Common myeloid progenitor, CD34-positive (primary cell): ENCODE data around the gene IL1R1.
A peak's percentile ranks its signal among the peaks of the same experiment; 100 is the strongest.
"Not testable (repeated sequence)": the region's sequence is repeated elsewhere in the genome, so short reads cannot be mapped to it uniquely, and the experiment has no call there.

Source experiments
- CTCF ChIA-PET: fragments of 350-600 bp; sonication (Branson Sonifier 250); formaldehyde crosslinking; loops from one replicate; lab custom pipeline; 2021; ENCODE audit warnings: antibody characterized with exemption; lab: Charles Lee
- POLR2A ChIA-PET: fragments of 350-600 bp; sonication (Branson Sonifier 250); formaldehyde crosslinking; loops from one replicate; lab custom pipeline; 2021; ENCODE audit warnings: antibody characterized with exemption; lab: Charles Lee
- DNase-seq, 3 donors: peaks; one replicate each; pipeline versions ENCODE4 v3.0.0 to v3.0.0-alpha.2; 2013
- H3K27ac ChIP-seq, 2 experiments: 1 replicate in 1 of 2; 2 replicates in 1 of 2; pipeline ENCODE4 v1.7.0; 2013; ENCODE audit warnings: inconsistent platforms in 2 of 2, low read length in 2 of 2, mild to moderate bottlenecking in 2 of 2, low read depth in 1 of 2, moderate library complexity in 1 of 2; ENCODE audit not compliant: severe bottlenecking in 2 of 2, insufficient read depth in 1 of 2, poor library complexity in 1 of 2
- H3K27me3 ChIP-seq, 5 experiments: replicated peaks in 2 of 5; 1 replicate in 3 of 5; 2 replicates in 2 of 5; pipeline versions ENCODE4 v1.6.1 to v1.7.0; 2013; ENCODE audit warnings: low read length in 4 of 5, mild to moderate bottlenecking in 2 of 5, moderate library complexity in 2 of 5, inconsistent platforms in 1 of 5; ENCODE audit not compliant: insufficient read depth in 5 of 5, control insufficient read depth in 4 of 5
- H3K36me3 ChIP-seq, 4 experiments: 1 replicate in 2 of 4; 2 replicates in 2 of 4; pipeline versions ENCODE4 v1.6.1 to v1.7.0; 2013; ENCODE audit warnings: low read length in 3 of 4, control low read depth in 1 of 4, mild to moderate bottlenecking in 1 of 4; ENCODE audit not compliant: control insufficient read depth in 4 of 4, insufficient read depth in 4 of 4
- H3K4me1 ChIP-seq, 4 experiments: 1 replicate in 3 of 4; 2 replicates in 1 of 4; pipeline versions ENCODE4 v1.6.1 to v1.7.1; 2013; ENCODE audit warnings: low read length in 3 of 4, mild to moderate bottlenecking in 3 of 4, control low read depth in 1 of 4, inconsistent platforms in 1 of 4, moderate library complexity in 1 of 4; ENCODE audit not compliant: control insufficient read depth in 4 of 4, insufficient read depth in 4 of 4; ENCODE audit errors: control extremely low read depth in 1 of 4
- H3K4me3 ChIP-seq, 7 experiments: 1 replicate in 4 of 7; 2 replicates in 3 of 7; pipeline versions ENCODE4 v1.5.1 to v1.7.0; 2013; ENCODE audit warnings: mild to moderate bottlenecking in 7 of 7, low read length in 6 of 7, moderate library complexity in 6 of 7, inconsistent platforms in 2 of 7, low read depth in 2 of 7, control low read depth in 1 of 7; ENCODE audit not compliant: insufficient read depth in 4 of 7, control insufficient read depth in 1 of 7; ENCODE audit errors: extremely low read depth in 1 of 7
- H3K9me3 ChIP-seq, 5 experiments: 1 replicate in 4 of 5; 2 replicates in 1 of 5; pipeline versions ENCODE4 v1.6.1 to v1.7.1; 2013; ENCODE audit warnings: low read length in 4 of 5, mild to moderate bottlenecking in 2 of 5, inconsistent platforms in 1 of 5, low read depth in 1 of 5, moderate library complexity in 1 of 5; ENCODE audit not compliant: control insufficient read depth in 4 of 5, insufficient read depth in 2 of 5; ENCODE audit errors: control extremely low read depth in 1 of 5
- WGBS: methylation state at CpG from one replicate; pipeline ENCODE4 v1.1.5; 2013; ENCODE audit not compliant: insufficient coverage; 5-methylcytosine and 5-hydroxymethylcytosine counted together

Gene IL1R1

GRCh38 chr2:102117472-102117858 lies 25.1 kb upstream of the IL1R1 start:
- 100% methylated on average over 4 of the region's 6 CpGs for WGBS
- H3K36me3 ChIP-seq = no peaks in the 10 kb centered on the region
- no peak for DNase-seq
- H3K4me3 ChIP-seq = no peak overlapping the region
- H3K4me1 ChIP-seq = peaks cover 0 to 2% (median 0%) of the 10 kb centered on the region in 4 experiments
- ChIA-PET POLR2A (no interaction called here), CTCF (interaction anchor here (0.9 to 1.4 kb wide), 4 partner anchors 9 to 113 kb away, joined by 3 read pairs; no protein-coding TSS in a partner anchor)
- H3K27me3 ChIP-seq = no peaks in the 10 kb centered on the region
- no peaks in the 10 kb centered on the region for H3K9me3 ChIP-seq
- H3K27ac ChIP-seq = no peak overlapping the region

GRCh38 chr2:102119255-102119654 lies 23.3 kb upstream of the IL1R1 start:
- Histone ChIP-seq H3K4me1 (peaks cover 0 to 2% (median 0%) of the 10 kb centered on the region in 4 experiments), H3K27me3 (no peaks in the 10 kb centered on the region), H3K9me3 (no peaks in the 10 kb centered on the region), H3K4me3 (no peak overlapping the region), H3K36me3 (no peaks in the 10 kb centered on the region), H3K27ac (no peak overlapping the region)
- CTCF ChIA-PET = interaction anchor here (0.7 to 1.7 kb wide), 5 partner anchors 13 to 324 kb away, joined by 3 to 4 read pairs (median 3); no protein-coding TSS in a partner anchor
- no CpG with 5 or more reads among the region's 1 CpG for WGBS
- POLR2A ChIA-PET = no interaction called here
- no peak for DNase-seq

GRCh38 chr2:102120261-102120660 lies 22.3 kb upstream of the IL1R1 start:
- DNase-seq = no peak
- Histone ChIP-seq H3K27ac (no peak overlapping the region), H3K4me3 (no peak overlapping the region), H3K27me3 (no peaks in the 10 kb centered on the region), H3K4me1 (peaks cover 0 to 2% (median 0%) of the 10 kb centered on the region in 4 experiments), H3K9me3 (no peaks in the 10 kb centered on the region), H3K36me3 (no peaks in the 10 kb centered on the region)
- CTCF ChIA-PET = interaction anchor here (1.7 kb wide), 1 partner anchor 16 kb away, joined by 4 read pairs; no protein-coding TSS in a partner anchor
- POLR2A ChIA-PET = no interaction called here
- WGBS = 100% methylated on average over 2 of the region's 5 CpGs

GRCh38 chr2:102120701-102121159 lies 21.8 kb upstream of the IL1R1 start:
- POLR2A ChIA-PET = no interaction called here
- no peak overlapping the region for H3K27ac ChIP-seq
- CTCF ChIA-PET = interaction anchor here (0.6 to 1.7 kb wide), 3 partner anchors 16 to 811 kb away, joined by 3 to 4 read pairs (median 3); no protein-coding TSS in a partner anchor
- H3K9me3 ChIP-seq = no peaks in the 10 kb centered on the region
- H3K4me3 ChIP-seq = no peak overlapping the region
- no peaks in the 10 kb centered on the region for H3K27me3 ChIP-seq
- peaks cover 0 to 6% (median 0%) of the 10 kb centered on the region in 4 experiments for H3K4me1 ChIP-seq
- WGBS = 77% methylated on average over 6 of the region's 6 CpGs
- no peaks in the 10 kb centered on the region for H3K36me3 ChIP-seq
- peak in 1 of 3 donors; percentile 36 for DNase-seq

GRCh38 chr2:102122115-102122514 lies 20.4 kb upstream of the IL1R1 start:
- ChIA-PET CTCF (interaction anchor here (1.2 kb wide), 1 partner anchor 79 kb away, joined by 3 read pairs; no protein-coding TSS in a partner anchor), POLR2A (no interaction called here)
- no peaks in the 10 kb centered on the region for H3K27me3 ChIP-seq
- peaks cover 0 to 14% (median 3%) of the 10 kb centered on the region in 4 experiments for H3K4me1 ChIP-seq
- no peak overlapping the region for H3K4me3 ChIP-seq
- WGBS = 100% methylated on average over 2 of the region's 3 CpGs
- no peak for DNase-seq
- no peak overlapping the region for H3K27ac ChIP-seq
- H3K36me3 ChIP-seq = no peaks in the 10 kb centered on the region
- no peaks in the 10 kb centered on the region for H3K9me3 ChIP-seq

GRCh38 chr2:102122909-102123308 lies 19.6 kb upstream of the IL1R1 start:
- no peak overlapping the region for H3K4me3 ChIP-seq
- H3K27me3 ChIP-seq = no peaks in the 10 kb centered on the region
- H3K4me1 ChIP-seq = peaks cover 0 to 19% (median 4%) of the 10 kb centered on the region in 4 experiments
- ChIA-PET POLR2A (no interaction called here), CTCF (interaction anchor here (1.3 kb wide), 1 partner anchor 47 kb away, joined by 3 read pairs; no protein-coding TSS in a partner anchor)
- no peak overlapping the region for H3K27ac ChIP-seq
- H3K9me3 ChIP-seq = no peaks in the 10 kb centered on the region
- no peaks in the 10 kb centered on the region for H3K36me3 ChIP-seq
- DNase-seq = no peak
- WGBS = 100% methylated on average over 1 of the region's 1 CpG

- H3K9me3 ChIP-seq, H3K27ac ChIP-seq, DNase-seq, H3K36me3 ChIP-seq, H3K27me3 ChIP-seq, POLR2A ChIA-PET, H3K4me3 ChIP-seq: not testable (repeated sequence)
- CTCF ChIA-PET = interaction anchor here (0.8 to 1.1 kb wide), 2 partner anchors 20 to 43 kb away, joined by 3 read pairs; no protein-coding TSS in a partner anchor
- peaks cover 6 to 33% (median 13%) of the 10 kb centered on the region in 4 experiments for H3K4me1 ChIP-seq
- 85% methylated on average over 4 of the region's 5 CpGs for WGBS
Measured at GRCh38 chr2:102124421-102124820, 18.1 kb upstream of the IL1R1 start.
